ENCODE results near the gene OR2AG1. TPM values are rescaled to one million over a fixed set of nuclear protein-coding genes. Genes with fewer than 3 reads are reported as not detected.

The OR2AG1 gene
- not detected in 2 replicates for total RNA-seq (ENCODE audit: low replicate concordance)

GRCh38 chr11:6782720-6783119 is at the start of gene OR2AG1:
Gene OR2AG1, plus strand, starts transcription at chr11:6783020. Its CDS starts 2,018 bp downstream, at chr11:6785038.

DNA sequence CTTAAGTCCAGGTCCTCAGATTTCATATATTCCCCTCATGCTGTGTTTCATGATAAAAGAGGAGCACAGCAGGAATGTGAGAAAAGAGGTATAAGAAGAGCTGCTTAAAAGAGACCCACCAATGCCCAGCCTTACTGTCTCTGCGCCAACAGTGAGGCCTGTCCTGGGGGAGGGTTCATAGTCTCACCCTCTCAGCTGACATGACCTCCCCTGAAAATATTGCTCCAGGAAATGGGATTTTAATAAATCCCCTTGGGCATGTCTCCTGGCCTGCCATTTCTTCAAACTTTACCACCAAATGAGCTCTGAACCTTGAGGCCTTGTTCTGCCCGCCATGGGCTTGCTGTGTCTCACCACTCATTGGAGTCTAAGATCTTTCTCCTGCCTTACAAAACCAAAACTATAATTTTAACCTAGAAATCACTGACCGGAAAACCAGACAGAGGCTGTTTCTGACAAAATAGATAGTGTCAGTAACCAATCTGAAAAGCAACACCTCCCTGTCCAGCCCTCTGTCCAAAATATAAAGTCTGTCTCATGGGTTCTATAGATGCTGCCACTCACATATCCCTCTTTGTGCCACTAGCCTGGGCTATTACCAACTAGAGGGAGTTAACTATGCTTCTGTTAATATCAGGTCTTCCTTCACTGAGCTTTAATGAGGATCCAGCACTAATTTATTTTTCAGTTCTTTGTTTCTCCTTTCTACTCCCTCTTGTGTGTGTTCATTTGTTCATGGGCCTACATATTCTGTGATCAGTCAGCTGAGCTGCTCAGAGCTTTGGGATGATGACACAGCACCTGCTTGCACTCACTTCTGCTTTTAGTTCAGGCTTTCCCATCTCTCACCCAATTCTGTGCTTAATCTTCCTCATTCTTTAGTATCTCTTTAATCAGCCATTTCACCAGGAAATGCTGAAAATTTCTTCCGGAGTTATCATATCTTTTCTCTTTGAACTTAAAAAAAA is 10.6 kb upstream of the OR2AG1 start, which contains the start of gene OR2AG2:
TSS of gene OR2AG2 (minus strand) at position 51 of the 968 bp plus-strand sequence. CDS start 3,019 bp downstream, outside the sequence.

GRCh38 chr11:6799402-6799801 is 16.6 kb downstream of the OR2AG1 start, which contains the start of gene OR6A2:
Gene OR6A2, minus strand, starts transcription at chr11:6799689. Its CDS starts 3,981 bp downstream, at chr11:6795708.

Other genes starting within 250 kb of the OR2AG1 start
- 6.1 and 12.2 TPM in 2 replicates for gene RRP8, start 179.4 kb upstream of the OR2AG1 start, total RNA-seq (ENCODE audit: low replicate concordance)
- 275 and 281 TPM in 2 replicates for gene ILK, start 179.2 kb upstream of the OR2AG1 start, total RNA-seq (ENCODE audit: low replicate concordance)
- 57.7 and 94.7 TPM in 2 replicates for gene TAF10, start 170.8 kb upstream of the OR2AG1 start, total RNA-seq (ENCODE audit: low replicate concordance)
- 48.2 and 52.7 TPM in 2 replicates for gene TPP1, start 163.6 kb upstream of the OR2AG1 start, total RNA-seq (ENCODE audit: low replicate concordance)
- gene DCHS1, start 127.2 kb upstream of the OR2AG1 start, total RNA-seq (ENCODE audit: low replicate concordance): 2.1 and 4.0 TPM in 2 replicates
- gene MRPL17, start 99.7 kb upstream of the OR2AG1 start, total RNA-seq (ENCODE audit: low replicate concordance): 62.2 and 84.8 TPM in 2 replicates
- gene OR2AG2, start 11.0 kb upstream of the OR2AG1 start, total RNA-seq (ENCODE audit: low replicate concordance): 0.08 TPM in 1 of 2 replicates, not detected in the other
- gene OR6A2, start 16.7 kb downstream of the OR2AG1 start, total RNA-seq (ENCODE audit: low replicate concordance): 0.12 and 0.15 TPM in 2 replicates
- not detected in 2 replicates for gene OR10A5, start 62.7 kb downstream of the OR2AG1 start, total RNA-seq (ENCODE audit: low replicate concordance)
- not detected in 2 replicates for gene OR10A2, start 80.0 kb downstream of the OR2AG1 start, total RNA-seq (ENCODE audit: low replicate concordance)
- gene OR10A4, start 93.6 kb downstream of the OR2AG1 start, total RNA-seq (ENCODE audit: low replicate concordance): not detected in 2 replicates
- 0.15 TPM in 1 of 2 replicates, not detected in the other for gene OR2D2, start 109.5 kb downstream of the OR2AG1 start, total RNA-seq (ENCODE audit: low replicate concordance)
- gene OR2D3, start 138.0 kb downstream of the OR2AG1 start, total RNA-seq (ENCODE audit: low replicate concordance): not detected in 2 replicates
- gene ZNF215, start 143.4 kb downstream of the OR2AG1 start, total RNA-seq (ENCODE audit: low replicate concordance): 1.3 and 4.2 TPM in 2 replicates
- gene ZNF214, start 237.3 kb downstream of the OR2AG1 start, total RNA-seq (ENCODE audit: low replicate concordance): 4.4 and 13.8 TPM in 2 replicates
- 0.08 TPM in 1 of 2 replicates, not detected in the other for gene NLRP14, start 237.5 kb downstream of the OR2AG1 start, total RNA-seq (ENCODE audit: low replicate concordance)

Measured in smooth muscle cell of the coronary artery (primary cell).